Brain microvascular endothelial cell (primary cell): ENCODE results near the gene DMAC2L.

Experiments
- DNase-seq: peaks from one replicate; pipeline ENCODE4 v3.0.0-alpha.2; 2020
- H3K27ac ChIP-seq: fragments of 250-450 bp; sonication (Bioruptor Pico); 2 replicates; pipeline ENCODE4 v1.5.1; 2020; ENCODE audit warnings: mild to moderate bottlenecking, moderate library complexity
- H3K27me3 ChIP-seq: fragments of 250-450 bp; sonication (Bioruptor Pico); replicated peaks from 2 replicates; pipeline ENCODE4 v1.5.1; 2020; ENCODE audit warnings: mild to moderate bottlenecking
- H3K36me3 ChIP-seq: fragments of 250-450 bp; sonication (Bioruptor Pico); replicated peaks from 2 replicates; pipeline ENCODE4 v1.5.1; 2020; ENCODE audit warnings: mild to moderate bottlenecking
- H3K4me3 ChIP-seq: 2 replicates; pipeline ENCODE4 v1.5.1; 2011; ENCODE audit warnings: low read depth, mild to moderate bottlenecking, control low read depth, low read length, moderate library complexity
- in situ Hi-C: cut with HindIII; loops from 2 replicates; pipeline ENCODE4 v1.10.0; 2017; ENCODE audit warnings: low sequenced_read_pairs, low pct_ligation_motif_present
- TF ChIP-seq, protein P1 (sequence below): IDR thresholded peaks from 2 replicates; pipeline ENCODE4 v1.5.1; 2011; ENCODE audit warnings: low read depth, mild to moderate bottlenecking, moderate library complexity, low read length, control low read depth, inconsistent platforms; ENCODE audit errors: missing control alignments

The DMAC2L gene

DNA sequence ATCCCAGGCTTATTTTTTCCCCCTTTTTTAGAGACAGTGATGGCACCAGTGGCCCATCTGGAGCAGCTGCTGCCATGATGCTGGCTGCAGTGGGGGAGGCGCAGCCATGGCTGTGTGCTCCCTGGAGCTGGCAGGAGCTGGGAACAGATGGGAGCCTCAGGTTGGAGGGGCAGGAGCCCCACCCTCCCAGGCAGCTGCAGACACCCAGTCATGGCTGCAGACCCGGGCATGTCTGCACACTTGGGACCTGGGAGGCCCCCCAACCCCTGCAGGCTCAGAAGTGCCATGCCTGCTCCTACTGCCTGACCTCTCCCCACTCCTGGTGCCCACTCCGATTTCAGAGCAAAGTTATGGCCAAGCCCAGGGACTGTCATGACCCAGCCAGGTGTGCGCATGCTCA is 59.4 kb downstream of the DMAC2L start:
- in situ Hi-C loops = no loop called here

DNA sequence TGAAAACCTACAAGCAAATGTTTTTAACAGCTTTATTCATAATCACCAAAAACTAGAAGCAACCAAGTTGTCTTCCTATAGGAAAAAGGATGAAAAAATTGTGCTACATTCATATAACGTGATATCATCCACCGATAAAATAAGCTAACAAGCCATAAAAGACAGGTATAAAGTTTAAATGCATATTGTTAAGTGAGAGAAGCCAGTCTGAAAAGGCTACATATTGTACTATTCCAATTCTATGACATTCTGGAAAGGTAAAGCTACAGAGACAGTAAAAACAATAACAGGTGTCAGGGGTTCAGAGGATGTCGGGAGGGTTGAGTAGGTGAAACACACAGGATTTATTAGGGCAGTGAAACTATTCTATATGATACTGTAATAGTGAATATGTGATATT is 61.8 kb downstream of the DMAC2L start:
- Histone ChIP-seq H3K27ac (no peak overlapping the region), H3K27me3 (no peaks in the 10 kb centered on the region), H3K4me3 (no peak overlapping the region), H3K36me3 (no peaks in the 10 kb centered on the region)
- no peak for DNase-seq
- TF ChIP-seq, protein P1, sequence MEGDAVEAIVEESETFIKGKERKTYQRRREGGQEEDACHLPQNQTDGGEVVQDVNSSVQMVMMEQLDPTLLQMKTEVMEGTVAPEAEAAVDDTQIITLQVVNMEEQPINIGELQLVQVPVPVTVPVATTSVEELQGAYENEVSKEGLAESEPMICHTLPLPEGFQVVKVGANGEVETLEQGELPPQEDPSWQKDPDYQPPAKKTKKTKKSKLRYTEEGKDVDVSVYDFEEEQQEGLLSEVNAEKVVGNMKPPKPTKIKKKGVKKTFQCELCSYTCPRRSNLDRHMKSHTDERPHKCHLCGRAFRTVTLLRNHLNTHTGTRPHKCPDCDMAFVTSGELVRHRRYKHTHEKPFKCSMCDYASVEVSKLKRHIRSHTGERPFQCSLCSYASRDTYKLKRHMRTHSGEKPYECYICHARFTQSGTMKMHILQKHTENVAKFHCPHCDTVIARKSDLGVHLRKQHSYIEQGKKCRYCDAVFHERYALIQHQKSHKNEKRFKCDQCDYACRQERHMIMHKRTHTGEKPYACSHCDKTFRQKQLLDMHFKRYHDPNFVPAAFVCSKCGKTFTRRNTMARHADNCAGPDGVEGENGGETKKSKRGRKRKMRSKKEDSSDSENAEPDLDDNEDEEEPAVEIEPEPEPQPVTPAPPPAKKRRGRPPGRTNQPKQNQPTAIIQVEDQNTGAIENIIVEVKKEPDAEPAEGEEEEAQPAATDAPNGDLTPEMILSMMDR = no peak
- in situ Hi-C loops = no loop called here

More for the DNA sequence above, 59.4 kb downstream of the DMAC2L start:
- TF ChIP-seq, protein P1 = no peak
- Histone ChIP-seq H3K4me3 (no peak overlapping the region), H3K27me3 (no peaks in the 10 kb centered on the region), H3K27ac (no peak overlapping the region), H3K36me3 (no peaks in the 10 kb centered on the region)
- DNase-seq = no peak

DNA sequence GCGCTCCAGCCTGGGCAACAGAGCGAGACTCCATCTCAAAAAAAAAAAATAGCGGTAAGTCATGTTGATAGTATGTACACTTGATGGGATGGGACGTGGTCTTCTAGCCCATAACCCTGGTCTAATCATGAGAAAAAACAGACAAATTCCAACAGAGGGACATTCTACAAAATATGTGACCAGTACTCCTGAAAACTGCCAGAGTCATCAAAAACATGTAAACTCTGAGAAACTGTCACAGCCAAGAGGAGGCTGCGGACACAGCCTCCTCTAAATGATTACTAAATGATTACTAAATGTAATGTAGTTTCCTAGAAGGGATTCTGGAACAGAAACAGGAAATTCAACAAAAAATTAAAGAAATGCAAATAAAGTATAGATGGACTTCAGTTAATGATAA is 63.6 kb downstream of the DMAC2L start:
- Histone ChIP-seq H3K4me3 (no peak overlapping the region), H3K27me3 (no peaks in the 10 kb centered on the region), H3K36me3 (no peaks in the 10 kb centered on the region), H3K27ac (no peak overlapping the region)
- in situ Hi-C loops = no loop called here
- no peak for DNase-seq
- TF ChIP-seq, protein P1 = no peak
